HG03439 (cell line): ENCODE results near the gene RYR1.

Experiments used
- ATAC-seq: cut with Tn5 transposase; IDR thresholded peaks from one replicate; pipeline ENCODE4 v1.9.1; 2021; ENCODE audit warnings: mild to moderate bottlenecking, moderate library complexity; ENCODE audit not compliant: unreplicated experiment

RYR1 gene

DNA sequence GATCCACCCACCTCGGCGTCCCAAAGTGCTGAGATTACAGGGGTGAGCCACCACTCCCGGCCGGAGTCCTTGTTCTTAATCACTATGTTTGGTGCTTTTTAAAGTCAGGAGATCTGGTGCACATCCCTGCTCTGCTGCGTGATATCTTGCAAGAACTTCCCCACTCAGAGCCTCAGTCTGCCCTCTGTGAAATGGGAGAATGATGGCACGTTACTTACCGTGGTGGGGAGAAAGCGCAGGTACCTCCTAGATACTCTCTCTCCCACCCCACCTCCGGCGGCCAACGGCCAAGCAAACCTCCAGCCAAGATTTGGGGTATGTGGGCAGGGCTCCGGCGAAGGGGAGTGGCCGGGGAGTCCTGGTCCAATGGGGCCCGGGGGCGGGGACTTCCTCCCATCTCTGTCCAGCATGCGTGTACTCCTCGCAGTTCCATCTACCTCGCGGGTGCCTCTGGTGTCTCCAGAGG, at the start of gene RYR1:
TSS of gene RYR1 (plus strand) at position 424 of the 466 bp plus-strand sequence. CDS start 139 bp downstream, outside the sequence.
- ATAC-seq: no peak

DNA sequence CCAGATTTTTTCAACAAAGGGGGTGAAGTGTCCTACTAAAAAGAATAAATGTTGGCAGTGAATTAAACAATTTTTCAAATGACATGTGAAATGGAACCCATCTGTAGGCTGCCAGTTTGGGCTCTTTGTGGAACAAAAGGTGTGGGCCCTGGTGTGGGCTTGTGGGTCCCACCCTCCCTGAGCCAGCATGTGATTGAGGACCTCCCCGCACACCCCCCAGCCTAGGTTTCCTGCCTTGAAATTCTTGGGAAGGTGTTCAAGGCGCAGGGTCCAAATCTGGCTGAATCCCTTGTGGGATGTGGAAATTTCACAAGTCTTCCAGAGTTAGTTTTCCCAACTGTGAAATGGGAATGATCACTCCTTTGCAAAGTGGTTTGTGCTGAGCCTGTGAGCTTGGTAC, 49.7 kb upstream of the RYR1 start:
- ATAC-seq: no peak

GRCh38 chr19:38384209-38385027, 49.1 kb upstream of the RYR1 start:
- no peak for ATAC-seq

DNA sequence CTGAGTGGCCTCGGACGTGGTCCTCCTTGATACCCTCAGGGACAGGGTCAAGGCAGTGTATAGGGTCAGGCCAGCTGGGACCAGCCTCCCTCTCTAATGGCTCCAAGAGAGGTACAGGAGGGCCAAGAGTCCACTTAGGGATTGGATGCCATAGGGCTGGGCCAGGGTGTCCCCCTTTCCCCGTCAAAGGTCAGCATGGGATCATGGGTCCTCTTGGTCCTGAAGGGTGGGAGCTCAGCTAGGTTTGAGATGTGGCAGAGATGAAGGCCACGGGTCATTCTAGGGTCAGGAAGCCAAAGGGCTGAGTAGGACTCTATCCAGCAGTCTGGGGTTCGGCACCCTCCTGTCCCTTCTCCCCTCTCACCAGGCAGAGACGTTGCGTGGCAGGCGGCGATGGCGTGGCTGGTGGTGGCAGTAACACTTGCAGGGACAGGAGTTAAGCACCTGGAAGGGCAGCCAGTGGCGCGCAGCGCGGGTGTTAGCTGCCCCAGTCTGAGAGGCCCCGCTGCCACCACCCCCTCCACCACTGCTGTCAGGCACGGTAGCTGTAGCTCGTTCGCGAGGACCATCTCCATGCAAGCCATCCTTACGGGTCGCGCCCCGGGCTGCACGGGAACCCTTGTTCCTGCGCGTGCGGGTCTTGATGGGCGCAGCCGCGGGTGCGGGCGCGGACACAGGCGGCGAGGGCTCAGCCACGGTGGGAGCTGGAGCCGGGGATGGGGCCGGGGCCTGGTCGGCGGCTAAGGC, 48.3 kb upstream of the RYR1 start:
- no peak for ATAC-seq

GRCh38 chr19:38385804-38386257, 47.7 kb upstream of the RYR1 start:
- ATAC-seq: no peak

DNA sequence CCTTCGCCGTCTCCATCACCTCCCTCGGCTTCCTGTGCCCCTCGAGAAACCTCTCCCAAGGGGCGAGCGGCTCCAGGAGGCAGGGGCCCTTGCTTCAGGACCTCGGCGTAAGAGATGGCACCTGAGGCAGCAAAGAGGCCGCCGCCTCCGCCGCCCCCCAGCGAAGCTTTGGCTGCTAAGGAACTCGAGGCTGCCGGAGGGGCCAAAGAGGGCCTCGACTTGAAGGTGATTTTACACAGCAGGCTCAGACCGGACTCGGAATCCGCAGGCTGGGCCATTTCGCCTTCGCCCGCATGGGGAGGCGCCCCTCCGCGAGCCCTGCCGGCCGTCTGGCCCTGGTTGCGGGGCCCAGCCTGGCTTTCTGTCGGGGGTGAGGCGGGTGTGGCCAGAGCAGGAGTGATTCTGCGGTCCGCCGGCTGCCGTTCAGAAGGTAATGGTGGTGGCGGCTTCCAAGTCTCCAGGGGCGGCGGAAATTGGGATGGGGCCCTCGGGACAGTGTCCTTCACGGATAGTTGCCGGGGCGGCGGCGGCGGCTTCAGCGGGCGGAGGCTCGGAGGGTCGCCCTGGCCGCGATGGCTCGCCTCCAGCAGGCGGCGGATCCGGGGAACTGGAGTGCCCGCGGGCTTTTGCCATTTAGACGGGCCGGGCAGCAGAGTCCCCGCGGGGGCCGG, 47.1 kb upstream of the RYR1 start:
- ATAC-seq: no peak

GRCh38 chr19:38386971-38387549, 46.4 kb upstream of the RYR1 start:
- no peak for ATAC-seq

DNA sequence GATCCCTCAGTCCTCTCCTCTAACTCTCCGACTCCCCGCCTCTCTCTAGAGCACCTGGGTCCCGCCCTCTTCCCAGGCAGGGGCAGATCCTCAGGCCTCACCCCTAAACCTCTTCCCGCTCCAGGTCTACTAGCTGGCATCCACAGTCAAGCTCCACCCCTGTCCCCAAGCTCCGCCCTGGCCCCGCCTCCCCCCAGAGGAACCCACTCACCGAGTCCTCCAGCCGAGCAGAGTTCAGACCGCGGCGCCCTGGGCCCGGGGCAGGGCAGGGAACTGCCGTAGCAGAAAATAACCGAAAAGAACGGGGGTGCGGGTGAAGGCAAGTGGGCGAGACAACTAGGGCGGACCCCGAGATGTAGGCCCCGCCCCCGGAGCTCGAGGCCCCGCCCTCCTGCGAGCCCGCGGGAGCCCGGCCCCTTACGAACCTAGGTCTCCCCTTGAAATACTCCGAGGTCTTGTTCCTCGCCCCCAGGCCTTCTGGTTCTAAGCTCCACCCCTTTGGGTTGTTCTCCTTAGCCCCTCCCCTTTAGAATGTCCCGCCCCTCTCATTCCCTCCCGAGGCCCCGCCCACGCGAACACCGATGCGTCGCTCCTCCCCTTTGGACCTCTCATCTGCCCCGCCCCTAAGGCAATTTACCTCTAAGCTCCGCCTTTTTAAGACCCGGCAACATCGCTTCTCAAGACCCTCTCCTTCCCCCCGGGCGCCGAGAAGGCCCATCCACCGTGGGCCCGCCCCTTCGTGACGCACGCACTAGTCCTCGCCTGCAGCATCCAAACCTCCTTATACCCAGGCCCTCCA, 45.7 kb upstream of the RYR1 start, which contains the start of gene GGN:
TSS of gene GGN (minus strand) at position 485 of the 799 bp plus-strand sequence. CDS start 773 bp downstream, outside the sequence.
- ATAC-seq: peak; percentile 45

- ATAC-seq: no peak
Measured at GRCh38 chr19:38388349-38389100, 45.0 kb upstream of the RYR1 start, which contains the start of gene SPRED3. Gene SPRED3 (plus strand): TSS chr19:38388697. CDS start chr19:38390303, 1,606 bp downstream.

DNA sequence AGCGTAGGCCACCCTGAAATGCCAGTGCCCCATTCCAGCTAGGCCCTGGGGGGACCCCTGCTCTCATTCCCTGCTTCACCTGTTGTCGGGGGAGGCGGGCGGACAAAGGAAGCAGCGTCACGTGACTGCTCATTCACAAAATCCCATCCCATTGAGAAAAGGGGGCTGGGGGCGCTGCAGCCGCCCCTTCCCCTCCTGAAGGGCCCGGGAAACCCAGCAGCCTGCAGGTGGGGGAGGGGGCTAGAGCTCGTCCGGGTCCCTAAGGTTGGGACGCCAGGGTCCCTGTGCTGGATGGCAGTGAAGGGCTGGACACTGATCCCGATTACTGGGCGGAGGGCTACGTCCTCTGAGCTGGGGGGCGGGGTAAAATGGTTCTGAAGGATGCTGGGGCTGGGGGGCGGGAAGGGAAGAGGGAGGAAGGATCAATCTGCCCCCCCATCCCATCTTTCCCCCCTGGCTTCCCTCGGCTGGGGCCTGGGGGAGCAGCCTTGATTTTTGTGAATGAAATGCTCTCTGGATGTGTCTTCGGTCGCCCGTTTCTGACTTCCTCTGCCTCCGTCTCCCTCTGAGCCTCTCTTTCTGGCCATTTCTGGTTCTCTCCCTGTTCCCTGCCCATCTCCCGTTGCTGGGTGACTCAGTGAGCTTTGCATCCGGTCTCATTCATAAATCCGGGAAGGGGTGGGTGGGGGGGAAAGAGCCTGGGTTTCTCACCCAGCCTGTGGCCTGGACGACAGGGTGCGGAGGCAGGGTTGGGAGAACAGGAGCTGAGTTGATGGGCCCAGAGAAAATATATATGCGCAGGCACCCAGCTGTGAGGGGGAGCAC, 44.2 kb upstream of the RYR1 start:
- no peak for ATAC-seq

- no peak for ATAC-seq
Measured at GRCh38 chr19:38389957-38390924, 43.2 kb upstream of the RYR1 start.

- no peak for ATAC-seq
Measured at GRCh38 chr19:38391911-38392464, 41.5 kb upstream of the RYR1 start.

DNA sequence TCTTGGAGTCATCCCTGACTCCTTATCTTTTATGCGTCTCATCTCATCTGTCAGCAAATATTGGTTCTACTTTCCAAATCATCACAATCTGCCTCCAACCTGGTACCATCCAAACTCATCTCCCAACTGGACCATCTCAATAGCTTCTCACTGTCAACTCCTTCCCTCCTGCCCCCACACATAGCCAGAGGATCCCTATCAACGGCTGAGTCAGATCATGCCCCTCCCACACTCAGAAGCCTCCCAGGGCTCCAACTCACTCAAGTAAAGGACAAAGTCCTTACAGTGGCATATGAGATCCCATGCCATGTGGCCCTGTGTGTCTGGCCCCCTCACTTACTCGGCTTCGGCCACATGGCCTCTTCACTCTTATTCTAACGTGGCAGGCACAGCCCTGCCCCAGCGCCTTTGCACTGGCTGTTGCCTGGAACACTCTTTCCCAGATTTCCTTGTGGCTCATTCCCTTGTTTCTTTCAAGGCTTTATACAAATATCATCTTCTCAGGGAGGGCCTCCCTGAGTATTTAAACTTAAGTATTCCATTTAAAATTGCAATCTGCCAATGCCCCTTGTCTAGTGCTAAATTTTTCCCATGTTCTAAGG, 40.7 kb upstream of the RYR1 start:
- no peak for ATAC-seq

DNA sequence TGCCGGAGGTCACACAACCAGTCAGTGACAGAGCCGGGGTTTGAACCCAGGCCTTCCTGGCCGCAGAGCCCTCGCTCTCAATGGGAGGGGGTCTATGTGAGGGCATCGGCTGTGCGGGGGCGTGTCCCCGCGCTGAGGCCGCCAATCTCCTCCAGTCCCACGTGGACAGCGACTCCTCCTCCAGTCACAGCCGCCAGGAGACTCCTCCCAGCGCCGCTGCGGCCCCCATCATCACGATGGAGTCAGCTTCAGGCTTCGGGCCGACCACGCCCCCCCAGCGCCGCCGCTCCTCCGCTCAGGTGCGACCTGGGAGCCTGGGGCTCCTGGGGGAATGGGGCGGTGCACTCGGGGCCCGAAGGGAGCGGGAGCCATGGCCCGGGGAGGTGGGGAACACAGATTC, 39.0 kb upstream of the RYR1 start:
- no peak for ATAC-seq

DNA sequence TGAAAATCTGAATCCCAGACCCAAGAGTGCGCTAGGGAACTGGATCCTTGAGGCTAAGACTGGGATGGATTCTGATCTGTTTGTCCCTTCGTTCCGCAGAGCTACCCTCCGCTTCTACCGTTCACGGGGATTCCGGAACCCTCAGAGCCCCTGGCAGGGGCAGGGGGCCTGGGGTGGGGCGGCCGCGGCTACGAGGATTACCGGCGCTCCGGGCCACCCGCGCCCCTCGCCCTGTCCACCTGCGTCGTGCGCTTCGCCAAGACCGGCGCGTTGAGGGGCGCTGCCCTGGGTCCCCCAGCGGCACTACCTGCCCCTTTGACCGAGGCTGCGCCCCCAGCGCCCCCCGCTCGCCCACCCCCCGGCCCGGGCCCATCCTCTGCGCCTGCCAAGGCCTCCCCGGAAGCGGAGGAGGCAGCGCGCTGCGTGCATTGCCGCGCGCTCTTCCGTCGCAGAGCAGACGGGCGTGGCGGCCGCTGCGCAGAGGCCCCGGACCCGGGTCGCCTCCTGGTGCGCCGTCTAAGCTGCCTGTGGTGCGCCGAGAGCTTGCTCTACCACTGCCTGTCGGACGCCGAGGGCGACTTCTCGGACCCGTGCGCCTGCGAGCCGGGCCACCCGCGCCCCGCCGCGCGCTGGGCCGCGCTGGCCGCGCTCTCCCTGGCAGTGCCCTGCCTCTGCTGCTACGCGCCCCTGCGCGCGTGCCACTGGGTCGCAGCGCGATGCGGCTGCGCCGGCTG, 37.9 kb upstream of the RYR1 start:
- ATAC-seq: no peak

- ATAC-seq: no peak
Measured at GRCh38 chr19:38399081-38399480, 34.4 kb upstream of the RYR1 start.
